GM12864 (cell line): ENCODE measurements around the gene SLC22A14.

Source experiments
- DNase-seq: peaks from one replicate; pipeline ENCODE4 v3.0.0-alpha.2; 2011; ENCODE audit warnings: low read depth
- H3K4me3 ChIP-seq: 2 replicates; pipeline ENCODE4 v1.5.1; 2011; ENCODE audit warnings: mild to moderate bottlenecking, low read depth, low read length, control low read depth
- TF ChIP-seq, protein P1 (sequence below): IDR thresholded peaks from 2 replicates; pipeline ENCODE4 v1.5.1; 2011; ENCODE audit warnings: low read depth, mild to moderate bottlenecking, moderate library complexity, low read length, control low read depth, inconsistent platforms; ENCODE audit errors: missing control alignments

SLC22A14 gene

GRCh38 chr3:38334142-38335055 is 52.3 kb downstream of the SLC22A14 start:
- TF ChIP-seq, protein P1, sequence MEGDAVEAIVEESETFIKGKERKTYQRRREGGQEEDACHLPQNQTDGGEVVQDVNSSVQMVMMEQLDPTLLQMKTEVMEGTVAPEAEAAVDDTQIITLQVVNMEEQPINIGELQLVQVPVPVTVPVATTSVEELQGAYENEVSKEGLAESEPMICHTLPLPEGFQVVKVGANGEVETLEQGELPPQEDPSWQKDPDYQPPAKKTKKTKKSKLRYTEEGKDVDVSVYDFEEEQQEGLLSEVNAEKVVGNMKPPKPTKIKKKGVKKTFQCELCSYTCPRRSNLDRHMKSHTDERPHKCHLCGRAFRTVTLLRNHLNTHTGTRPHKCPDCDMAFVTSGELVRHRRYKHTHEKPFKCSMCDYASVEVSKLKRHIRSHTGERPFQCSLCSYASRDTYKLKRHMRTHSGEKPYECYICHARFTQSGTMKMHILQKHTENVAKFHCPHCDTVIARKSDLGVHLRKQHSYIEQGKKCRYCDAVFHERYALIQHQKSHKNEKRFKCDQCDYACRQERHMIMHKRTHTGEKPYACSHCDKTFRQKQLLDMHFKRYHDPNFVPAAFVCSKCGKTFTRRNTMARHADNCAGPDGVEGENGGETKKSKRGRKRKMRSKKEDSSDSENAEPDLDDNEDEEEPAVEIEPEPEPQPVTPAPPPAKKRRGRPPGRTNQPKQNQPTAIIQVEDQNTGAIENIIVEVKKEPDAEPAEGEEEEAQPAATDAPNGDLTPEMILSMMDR, result no peak

DNA sequence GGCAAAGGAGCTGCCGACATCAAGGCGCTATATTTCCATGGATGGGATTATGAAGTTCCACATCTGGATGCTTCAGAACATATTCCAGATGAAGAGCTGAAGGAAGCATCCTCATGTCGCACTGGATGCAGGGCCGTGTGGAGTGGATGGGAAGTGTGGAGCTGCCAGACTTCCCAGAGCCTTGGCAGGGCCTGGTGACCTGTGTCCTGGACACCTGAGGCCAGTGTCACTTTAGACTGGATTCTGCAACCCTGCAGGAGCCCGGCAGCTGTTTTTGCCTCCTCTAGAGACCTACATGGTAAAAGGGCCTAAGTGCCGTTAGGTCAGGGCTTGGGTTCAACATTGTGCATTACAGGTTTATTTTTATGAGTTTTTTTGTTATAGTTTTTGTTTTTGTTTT is 53.2 kb downstream of the SLC22A14 start:
- TF ChIP-seq, protein P1, result no peak
- DNase-seq, result no peak
- H3K4me3 ChIP-seq, result no peak overlapping the region

More at GRCh38 chr3:38334142-38335055, 52.3 kb downstream of the SLC22A14 start:
- no peak for DNase-seq
- no peak overlapping the region for H3K4me3 ChIP-seq

- no peak overlapping the region for H3K4me3 ChIP-seq
- DNase-seq, result no peak
- TF ChIP-seq, protein P1, result no peak
Observed at GRCh38 chr3:38337703-38338102, 55.6 kb downstream of the SLC22A14 start.

DNA sequence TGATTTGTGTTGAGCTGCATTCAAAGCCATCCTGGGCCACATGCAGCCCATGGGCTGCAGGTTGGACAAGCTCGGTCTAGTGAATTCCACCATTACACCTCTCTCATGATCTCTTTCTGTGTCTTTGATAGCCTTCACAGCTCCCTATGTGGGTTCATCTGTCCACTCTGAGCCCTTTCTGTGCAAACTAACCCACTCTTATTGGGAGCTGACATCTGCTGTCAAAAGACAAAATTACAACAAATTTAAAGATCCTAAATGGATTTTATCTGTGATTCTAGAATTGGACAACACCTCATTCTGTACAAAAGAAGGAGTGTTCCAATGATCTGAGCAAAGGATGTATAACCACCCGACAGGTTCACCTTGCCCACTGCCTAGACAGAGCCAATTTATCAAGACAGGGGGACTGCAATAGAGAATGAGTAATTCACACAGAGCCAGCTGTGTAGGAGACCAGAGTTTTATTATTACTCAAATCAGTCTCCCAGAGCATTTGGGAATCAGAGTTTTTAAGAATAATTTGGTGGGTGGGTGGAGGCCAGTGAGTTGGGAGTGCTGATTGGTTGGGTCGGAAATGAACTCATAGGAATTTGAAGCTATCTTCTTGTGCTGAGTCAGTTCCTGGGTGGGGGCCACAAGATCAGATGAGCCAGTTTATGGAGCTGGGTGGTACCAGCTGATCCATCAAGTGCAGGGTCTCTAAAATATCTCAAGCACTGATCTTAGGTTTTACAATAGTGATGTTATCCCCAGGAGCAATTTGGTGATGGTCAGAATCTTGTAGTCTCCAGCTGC is 61.9 kb downstream of the SLC22A14 start:
- H3K4me3 ChIP-seq, result no peak overlapping the region
- DNase-seq, result no peak
- TF ChIP-seq, protein P1, result no peak

GRCh38 chr3:38345879-38346586 is 63.9 kb downstream of the SLC22A14 start:
- H3K4me3 ChIP-seq, result peak overlapping the region; percentile 87
- no peak for DNase-seq
- TF ChIP-seq, protein P1, result no peak

DNA sequence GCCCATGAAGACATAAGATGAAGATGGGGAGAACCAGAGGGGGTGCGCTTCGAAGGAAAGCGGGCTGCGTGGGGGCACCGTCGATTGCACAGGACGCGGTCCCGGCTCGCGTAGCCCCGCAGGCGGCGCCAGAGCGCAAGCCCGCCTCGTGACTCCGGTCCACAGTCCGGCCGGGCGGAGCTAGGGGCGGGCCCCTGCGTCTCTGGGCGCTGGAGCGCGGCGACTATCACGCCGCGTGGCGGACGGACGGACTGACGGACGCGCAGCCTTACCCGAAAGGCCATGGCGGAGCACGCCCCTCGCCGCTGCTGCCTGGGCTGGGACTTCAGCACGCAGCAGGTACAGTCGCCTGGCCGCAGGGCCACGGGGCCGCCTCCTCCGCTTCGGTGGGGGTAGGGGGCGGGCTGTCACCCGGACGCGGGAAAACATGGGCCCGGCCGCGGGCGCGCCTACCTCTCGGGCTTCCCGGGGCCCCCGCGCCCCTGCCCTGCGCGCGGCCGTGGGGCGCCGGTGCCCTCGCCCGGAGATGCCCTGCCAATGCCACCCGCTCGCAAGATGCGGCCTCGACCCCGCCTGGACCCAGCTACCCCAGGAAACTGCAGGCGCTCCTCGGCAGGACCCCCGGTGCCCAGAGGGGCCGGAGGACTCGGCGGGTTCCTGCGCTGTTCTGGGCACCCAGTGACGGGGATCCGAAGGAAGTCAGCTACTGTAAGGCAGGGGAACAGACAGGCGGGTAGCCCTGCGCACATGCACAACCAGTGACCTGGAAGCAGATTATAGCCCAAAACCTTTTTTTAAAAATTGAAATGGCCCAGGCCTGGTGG is 64.7 kb downstream of the SLC22A14 start, which contains the start of gene XYLB:
TSS of gene XYLB (plus strand) at position 199 of the 824 bp plus-strand sequence. CDS start at position 283, 84 bp downstream.
- H3K4me3 ChIP-seq, result peak within 1 kb of the TSS; percentile 87
- TF ChIP-seq, protein P1, result peak; percentile 87
- peak; percentile 37 for DNase-seq
